Stimulated activated CD4-positive, alpha-beta T cell treated with anti-CD3 and anti-CD28 coated beads, Interleukin-12 subunit alpha, Interleukin-12 subunit beta, amount 100 ng/mL, for 48 hours (primary cell): ENCODE results near the gene ALPP.
"Not testable (repeated sequence)": the region's sequence is repeated elsewhere in the genome, so short reads cannot be mapped to it uniquely, and the experiment has no call there.

Experiments used
- DNase-seq, 3 donors: peaks; one replicate each; pipeline ENCODE4 v3.0.0-alpha.2; 2020; ENCODE audit warnings: low read depth in 2 of 3, low spot score in 1 of 3

The ALPP gene

DNA sequence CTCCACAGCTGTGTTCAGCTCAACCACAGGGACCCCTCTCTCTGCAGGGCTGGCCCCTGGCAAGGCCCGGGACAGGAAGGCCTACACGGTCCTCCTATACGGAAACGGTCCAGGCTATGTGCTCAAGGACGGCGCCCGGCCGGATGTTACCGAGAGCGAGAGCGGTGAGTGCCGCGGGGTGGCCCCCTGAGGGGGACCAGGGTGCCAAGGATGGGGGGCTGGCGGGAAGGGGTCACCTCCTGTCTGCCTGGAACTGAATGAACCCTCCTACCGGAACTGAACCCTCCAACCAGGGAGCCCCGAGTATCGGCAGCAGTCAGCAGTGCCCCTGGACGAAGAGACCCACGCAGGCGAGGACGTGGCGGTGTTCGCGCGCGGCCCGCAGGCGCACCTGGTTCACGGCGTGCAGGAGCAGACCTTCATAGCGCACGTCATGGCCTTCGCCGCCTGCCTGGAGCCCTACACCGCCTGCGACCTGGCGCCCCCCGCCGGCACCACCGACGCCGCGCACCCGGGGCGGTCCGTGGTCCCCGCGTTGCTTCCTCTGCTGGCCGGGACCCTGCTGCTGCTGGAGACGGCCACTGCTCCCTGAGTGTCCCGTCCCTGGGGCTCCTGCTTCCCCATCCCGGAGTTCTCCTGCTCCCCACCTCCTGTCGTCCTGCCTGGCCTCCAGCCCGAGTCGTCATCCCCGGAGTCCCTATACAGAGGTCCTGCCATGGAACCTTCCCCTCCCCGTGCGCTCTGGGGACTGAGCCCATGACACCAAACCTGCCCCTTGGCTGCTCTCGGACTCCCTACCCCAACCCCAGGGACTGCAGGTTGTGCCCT is 2.9 kb downstream of the ALPP start:
- not testable (repeated sequence) for DNase-seq

DNA sequence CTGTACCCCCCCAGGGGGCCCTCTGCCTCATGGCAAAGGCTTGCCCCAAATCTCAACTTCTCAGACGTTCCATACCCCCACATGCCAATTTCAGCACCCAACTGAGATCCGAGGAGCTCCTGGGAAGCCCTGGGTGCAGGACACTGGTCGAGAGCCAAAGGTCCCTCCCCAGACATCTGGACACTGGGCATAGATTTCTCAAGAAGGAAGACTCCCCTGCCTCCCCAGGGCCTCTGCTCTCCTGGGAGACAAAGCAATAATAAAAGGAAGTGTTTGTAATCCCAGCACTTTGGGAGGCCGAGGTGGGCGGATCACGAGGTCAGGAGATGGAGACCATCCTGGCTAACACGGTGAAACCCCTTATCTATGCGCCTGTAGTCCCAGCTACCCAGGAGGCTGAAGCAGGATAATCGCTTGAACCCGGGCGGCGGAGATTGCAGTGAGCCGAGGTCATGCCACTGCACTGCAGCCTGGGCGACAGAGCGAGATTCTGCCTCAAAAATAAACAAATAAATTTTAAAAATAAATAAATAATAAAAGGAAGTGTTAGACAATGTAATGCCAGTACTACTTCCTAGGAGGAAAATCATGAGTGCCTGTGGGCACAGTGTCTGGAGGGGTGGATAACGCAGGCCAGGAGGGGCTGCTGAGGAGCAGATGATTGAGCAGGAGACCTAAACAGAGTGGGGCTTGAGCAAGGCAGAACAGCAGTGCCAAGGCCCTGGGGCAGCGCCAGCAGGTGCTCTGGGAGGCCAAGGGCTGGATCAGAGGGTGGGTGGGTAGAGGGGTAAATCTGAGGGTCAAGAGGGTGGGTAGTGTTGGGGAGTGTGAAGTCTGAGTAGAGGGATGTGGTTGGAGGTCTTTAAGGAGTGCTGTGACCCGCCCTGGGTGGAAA is 4.0 kb downstream of the ALPP start:
- DNase-seq, result no peak

DNA sequence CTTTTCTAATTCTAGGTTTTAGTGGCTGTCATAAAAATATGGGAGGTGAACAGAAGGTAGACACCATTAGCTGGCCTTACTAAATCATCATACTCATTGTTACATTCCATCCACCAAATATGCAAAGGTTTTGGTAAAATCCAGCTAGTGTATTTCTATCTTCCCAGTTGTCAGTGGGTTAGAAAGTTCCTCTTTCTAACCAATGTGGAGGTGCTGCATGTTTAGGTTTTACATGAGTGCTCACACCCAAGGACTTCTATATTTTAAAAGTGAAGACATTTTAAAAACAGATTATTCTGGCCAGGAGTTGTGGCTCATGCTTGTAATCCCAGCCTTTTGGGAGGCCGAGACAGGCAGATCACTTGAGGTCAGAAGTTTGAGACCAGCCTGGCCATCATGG is 5.9 kb downstream of the ALPP start:
- no peak for DNase-seq

DNA sequence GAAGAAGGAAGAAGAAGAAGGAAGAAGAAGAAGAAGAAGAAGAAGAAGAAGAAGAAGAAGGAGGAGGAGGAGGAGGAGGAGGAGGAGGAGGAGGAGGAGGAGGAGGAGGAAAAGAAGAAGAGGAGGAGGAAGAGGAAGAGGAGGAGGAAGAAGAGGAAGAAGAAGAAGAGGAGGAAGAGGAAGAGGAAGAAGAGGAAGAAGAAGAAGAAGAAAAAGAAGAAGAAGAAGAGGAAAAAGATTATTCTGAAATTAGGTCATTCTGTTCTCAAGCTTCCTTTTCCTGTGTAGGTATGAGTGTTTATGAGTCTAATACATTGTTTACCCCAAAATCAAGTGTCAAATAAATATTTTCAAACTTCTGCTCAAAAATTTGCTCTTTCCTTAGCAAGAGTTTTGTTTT is 6.5 kb downstream of the ALPP start:
- not testable (repeated sequence) for DNase-seq

DNA sequence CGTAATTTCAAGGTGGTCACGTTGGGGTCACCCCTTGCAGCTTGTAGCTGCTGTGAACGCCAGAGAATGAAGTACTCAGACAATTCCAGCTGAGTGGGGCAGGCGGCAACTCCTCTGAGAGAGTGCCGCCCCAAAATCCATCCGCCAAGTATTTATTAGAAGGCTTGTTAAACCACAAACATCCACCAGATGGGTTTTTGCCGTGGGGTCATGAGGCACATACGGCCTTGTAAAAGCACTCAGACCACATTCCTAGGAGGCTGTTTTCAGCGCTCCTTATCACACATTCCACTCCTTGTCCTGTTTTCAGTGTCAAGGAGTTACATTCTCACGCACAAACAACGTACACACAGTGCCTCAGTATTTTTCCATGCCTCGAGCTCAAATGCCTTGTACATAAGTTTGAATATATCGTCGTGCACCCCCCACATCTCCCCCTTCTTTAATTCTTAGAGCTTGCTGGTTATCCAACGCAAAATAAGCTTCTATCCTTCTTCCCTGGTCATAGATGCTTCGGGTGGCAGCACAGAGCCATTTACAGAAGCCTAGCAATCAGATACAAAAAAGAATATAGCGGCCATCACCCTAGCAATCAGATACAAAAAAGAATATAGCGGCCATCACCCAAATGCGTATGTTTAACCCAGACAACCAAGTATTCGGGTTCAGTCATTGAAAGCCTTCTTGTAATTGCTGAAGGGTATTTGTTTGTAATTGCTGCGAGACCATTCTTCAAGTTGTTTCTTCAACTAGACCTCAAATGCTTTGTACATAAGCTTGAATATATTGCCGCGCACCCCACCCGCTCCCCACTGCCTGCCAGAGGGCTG is 7.3 kb downstream of the ALPP start:
- no peak for DNase-seq

DNA sequence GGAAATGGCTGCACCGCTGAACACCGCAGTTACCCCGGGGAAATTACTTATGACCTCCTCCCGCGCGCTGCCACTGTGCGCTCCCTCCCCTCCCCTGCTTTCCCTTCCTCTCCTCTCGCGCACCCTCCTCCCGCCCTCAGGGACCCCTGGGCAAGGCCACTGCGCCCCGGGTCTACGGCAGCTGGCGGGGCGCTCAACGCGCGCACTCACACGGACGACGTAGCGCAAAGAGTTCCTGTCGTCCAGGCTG is 7.9 kb downstream of the ALPP start:
- no peak for DNase-seq

DNA sequence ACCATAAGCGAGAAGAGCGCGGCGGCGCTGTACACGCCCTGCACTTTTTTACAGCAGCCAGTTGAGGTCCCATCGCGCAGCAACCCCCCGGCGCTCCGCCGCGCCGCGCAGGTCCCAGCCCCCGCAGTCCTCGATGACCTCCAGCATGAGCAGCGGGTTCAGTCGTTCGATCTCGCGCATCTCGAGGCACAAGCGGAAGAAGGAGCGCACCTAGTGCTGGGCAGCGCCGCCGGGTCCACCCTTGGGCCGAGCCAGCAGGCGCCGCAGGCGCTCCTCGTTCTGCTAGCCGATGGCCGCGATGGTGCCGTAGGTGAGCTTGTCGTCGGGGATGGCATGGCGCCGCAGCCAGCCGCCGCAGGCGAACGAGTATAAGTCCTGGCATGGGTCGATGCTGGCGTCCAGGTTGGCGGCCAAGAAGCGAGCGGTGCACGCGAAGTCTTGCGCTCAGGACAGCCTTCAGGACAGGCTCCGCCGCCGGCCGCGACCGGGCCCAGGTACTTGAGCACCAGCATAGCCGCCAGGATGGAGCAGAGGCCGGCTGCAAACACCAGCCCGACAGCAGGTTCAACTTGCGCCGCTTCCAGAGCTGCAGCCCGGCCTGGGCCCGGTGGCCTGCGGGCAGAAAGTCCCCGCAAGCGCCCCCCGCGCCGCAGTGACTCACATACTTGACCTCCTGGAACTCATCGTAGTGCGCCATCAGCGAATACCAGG is 8.3 kb downstream of the ALPP start:
- no peak for DNase-seq

DNA sequence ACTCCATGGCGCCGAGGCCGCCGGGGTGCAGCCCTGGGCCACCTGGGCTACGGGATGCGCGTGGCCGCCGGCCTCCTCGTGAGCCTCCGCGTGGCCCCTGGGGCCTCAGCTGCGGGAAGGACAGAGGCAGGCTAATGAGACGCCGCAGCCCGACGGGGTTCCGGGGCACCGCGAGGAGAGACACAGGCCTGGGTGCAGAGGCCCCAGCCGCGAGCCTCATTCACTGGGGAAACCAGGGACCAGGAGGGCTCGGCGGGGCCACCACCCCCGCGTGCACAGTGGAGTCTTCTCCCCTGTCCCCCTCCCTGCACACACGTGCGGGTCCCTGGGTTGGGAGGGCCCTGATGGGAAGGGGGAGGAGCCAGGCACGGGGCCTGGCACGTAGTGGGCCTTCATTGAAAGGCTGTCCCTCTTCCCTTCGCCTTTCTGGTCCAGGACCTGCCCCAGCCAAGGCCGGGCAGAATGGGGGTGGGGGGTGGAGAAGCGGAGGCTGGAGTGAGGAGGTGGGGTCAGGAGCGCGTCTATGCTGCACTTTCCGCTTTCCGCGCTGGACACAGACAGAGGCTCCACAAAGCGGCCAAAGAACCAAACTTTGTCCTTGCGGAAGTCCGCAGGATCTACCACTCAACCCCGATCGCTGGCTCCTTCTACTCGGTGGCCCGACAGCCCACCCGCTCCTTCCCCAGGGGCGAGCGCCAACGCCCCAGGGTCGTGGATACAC is 9.1 kb downstream of the ALPP start:
- no peak for DNase-seq

DNA sequence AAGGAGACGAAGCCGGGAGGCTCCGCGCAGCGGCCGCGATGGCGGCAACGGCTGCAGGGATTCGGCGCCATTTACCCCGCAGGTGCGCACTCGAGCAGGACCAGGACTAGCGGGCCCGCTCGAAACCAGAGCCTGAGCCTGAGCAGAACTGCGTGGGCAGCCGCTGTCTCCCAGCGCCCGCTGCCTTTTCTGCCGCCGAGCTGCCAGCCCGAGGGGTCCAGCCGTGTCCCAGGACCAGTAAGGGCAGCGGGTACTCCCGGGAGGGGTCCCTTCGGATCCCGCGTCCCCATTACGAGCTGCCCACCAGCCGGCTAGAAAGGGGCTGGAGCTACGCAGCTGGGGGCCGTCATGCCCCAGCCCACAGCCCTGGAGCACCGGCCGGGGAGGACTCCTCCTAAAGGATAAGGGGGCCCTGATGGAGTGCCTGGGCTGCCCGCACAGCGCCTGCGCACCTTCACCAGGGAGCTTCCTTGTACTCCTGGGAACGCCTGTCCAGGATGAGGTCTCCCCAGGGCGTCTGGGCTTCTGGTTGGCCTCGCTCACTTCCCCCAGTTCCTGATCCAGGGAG is 9.9 kb downstream of the ALPP start:
- DNase-seq, result no peak

DNA sequence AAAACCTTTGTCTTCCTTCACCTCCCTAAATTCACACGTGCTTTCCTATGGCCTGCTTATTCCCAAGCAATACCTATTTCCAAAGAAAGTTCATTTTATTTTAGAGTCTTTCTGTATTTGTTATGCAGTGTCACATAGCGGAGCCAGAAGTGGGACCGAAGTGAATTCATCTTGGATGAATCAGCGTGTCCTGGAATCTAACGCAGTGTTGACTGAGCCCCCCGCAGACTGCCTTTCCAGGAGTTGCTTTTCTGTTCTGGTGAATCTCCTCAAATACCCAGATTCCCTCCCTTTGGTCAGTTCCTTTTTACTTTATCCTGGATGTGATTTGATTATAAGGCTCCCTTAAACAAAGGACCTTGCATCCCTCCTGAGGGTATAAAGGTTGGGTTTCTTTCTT is 10.8 kb downstream of the ALPP start:
- no peak for DNase-seq

DNA sequence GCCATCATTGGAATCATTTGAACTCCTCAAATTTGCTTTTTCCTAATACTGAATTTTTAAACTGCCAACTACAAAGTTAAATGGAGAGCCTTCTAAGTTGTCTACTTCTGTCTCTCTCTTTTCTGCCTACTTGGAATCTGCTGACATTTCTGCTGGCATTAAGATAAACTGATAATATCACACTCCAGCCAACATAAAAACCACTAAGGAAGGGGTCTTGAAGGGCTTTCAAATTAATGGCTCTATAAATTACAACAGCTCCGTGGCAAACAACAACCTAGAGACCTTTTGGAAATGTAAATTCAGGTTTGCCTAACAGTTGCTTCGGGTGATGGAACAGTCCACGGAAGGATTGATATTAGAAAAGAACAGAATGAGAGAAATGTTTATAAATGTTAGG is 12.1 kb downstream of the ALPP start:
- no peak for DNase-seq

DNA sequence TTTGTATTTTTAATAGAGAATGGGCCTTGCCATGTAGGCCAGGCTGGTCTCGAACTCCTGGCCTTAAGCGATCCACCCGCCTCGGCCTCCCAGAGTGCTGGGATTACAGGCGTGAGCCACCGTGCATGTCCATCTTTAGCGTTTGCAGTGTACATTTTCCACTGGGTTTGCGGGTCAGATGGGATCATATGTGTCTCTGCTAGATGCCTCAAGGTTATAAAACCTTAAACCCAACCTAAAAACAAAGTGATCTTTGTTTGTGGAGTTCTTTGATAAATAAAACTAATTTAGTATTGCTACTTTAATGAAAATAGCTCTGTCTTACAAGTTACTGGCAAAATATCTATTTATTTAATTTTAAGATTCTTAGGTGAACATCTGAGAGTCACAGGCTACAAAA is 15.0 kb downstream of the ALPP start:
- DNase-seq, result no peak

DNA sequence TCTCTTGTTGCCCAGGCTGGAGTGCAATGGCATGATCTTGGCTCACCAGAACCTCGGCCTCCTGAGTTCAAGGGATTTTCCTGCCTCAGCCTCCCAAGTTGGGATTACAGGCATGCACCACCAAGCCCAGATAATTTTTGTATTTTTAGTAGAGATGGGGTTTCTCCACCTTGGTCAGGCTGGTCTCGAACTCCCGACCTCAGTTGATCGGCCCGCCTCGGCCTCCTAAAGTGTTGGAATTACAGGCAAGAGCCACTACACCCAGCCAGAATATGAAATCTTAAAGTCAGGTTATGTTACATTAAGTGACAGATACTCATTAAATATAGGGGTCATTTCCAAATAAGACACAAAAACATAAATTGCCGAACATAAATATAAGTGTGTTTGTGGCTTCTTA is 15.9 kb downstream of the ALPP start:
- DNase-seq, result not testable (repeated sequence)

DNA sequence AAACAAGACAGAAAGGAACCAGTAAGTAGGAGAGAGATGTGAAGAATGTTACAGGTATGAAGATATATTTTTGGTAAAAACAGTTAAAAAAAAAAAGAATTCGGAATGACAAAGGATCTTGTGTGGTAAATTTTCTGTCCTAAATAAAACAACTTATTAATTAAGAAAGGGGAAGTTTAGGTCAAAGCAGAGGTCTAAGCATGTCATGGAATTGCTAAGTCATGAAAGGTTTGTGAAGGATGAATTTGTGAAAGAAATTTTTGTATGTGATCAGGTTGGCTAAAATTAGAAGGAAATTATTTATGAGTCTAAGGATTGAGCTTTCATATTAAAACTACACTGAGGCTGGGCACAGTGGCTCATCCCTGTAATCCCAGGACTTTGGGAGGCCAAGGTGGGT is 17.0 kb downstream of the ALPP start:
- no peak for DNase-seq

DNA sequence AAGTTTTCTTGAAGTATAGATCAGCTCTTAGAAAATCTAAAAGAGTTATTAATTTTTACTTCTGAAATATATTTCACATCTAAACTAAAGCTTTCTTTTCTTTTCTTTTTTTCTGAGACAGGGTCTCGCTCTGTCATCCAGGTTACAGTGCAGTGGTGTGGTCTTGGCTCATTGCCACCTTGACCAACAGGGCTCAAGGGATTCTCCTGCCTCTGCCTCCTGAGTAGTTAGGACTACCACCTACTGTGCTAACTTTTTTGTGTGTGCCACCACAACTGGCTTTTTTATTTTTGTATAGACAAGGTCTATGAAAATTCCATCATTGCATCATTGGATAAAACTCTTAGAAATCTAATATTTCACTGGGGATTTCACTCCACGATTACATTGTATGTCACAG is 18.1 kb downstream of the ALPP start:
- DNase-seq, result no peak

DNA sequence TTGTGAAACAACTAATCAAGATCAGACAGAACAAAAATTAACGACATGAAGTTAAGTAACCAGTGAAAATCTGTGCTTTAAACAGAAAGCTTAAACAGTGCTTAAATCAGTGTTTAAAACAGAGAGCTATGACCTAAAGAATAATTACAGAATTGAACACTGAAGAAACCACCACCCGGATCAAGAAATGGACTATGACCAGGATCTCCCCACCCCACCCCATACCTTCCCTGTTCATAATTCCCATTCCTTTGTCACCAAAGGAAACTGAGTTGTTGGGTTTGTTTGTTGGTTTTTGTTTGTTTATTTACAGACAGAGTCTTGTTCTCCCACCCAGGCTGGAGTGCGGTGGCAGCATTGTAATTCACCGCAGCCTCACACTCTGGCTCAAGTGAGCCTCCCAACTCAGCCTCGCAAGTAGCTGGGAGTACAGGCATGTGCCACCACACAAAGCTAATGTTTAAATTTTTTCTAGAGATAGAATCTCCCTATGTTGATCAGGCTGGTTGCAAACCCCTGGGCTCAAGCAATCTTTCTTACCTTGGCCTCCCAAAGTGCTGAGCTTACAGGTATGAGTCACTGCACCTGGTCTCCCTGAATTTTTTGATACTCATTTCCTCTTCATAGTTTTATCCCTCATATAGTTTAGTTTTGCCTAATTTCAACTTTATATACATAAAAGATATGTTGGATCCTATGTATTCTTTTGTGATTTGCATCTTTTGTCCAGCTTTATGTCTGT is 19.9 kb downstream of the ALPP start:
- no peak for DNase-seq

DNA sequence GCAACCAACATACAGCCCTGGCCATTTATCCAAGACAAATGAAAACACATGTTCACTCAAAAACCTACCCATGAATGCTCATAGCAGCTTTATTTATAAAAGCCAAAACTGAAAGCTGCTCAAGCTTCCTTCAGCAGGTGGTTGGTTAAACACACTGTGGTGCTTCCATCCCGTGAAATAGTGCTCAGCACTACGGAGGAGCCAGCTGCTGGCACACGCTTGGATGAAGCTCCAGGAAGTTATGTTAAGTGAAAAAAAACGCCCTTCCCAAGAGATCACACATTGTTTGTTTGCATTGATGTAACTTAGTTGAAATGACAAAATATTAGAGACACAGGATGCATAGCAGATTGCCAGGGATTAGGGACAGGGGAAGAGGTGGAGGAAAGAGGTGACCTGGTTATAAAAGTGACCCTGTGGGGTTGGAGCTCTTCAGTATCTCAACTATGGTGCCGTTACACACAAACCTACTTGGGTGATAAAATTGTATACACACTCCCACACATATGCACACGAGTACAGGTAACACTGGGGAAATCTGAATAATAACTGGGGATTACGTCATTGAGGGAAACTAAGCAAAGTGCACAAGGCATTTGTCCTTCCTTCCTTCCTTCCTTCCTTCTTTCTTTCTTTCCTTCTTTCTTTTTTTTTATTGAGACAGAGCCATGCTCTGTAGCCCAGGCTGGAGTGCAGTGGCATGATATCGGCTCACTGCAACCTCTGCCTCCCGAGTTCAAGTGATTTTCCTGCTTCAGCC is 21.9 kb downstream of the ALPP start:
- DNase-seq, result no peak

DNA sequence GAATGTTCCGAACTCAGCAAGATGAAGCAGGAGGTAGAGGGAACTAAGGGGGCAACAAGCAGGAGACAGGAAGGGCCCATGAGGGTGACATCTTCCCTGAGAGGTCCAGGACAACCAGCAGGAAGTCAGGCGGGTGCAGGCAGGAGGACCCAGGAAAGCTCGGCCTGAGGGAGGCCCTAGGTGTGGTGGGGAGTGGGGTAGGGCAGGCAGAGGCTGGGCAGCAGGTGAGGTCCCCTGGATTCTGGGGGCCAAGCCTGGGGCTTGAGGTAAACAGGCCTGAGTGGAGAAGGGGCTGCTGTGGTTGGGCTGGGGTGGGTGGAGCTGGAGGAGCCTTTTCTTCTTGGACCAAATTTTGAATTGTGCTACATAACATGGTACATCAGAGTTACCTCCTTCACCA is 24.0 kb downstream of the ALPP start:
- DNase-seq, result no peak
